B cell (primary cell): ENCODE results near the gene SLC22A15. TPM values are rescaled to one million over a fixed set of nuclear protein-coding genes. Genes with fewer than 3 reads are reported as not detected.

ENCODE experiments used
- ATAC-seq: fragments of 200-7000 bp; cut with Tn5 transposase; one replicate; pipeline ENCODE4 v1.10.0; 2021; ENCODE audit warnings: low read depth, mild to moderate bottlenecking, moderate number of reproducible peaks, moderate library complexity
- CTCF ChIA-PET: fragments of 350-600 bp; sonication (Branson Sonifier 250); formaldehyde crosslinking; loops from one replicate; lab custom pipeline; 2021; ENCODE audit warnings: antibody characterized with exemption, inconsistent platforms; lab: Charles Lee
- POLR2A ChIA-PET: fragments of 350-600 bp; sonication (Branson Sonifier 250); formaldehyde crosslinking; loops from one replicate; lab custom pipeline; 2021; ENCODE audit warnings: antibody characterized with exemption; lab: Charles Lee
- DNase-seq: peaks from one replicate; pipeline ENCODE4 v3.0.0; 2013
- H2AFZ ChIP-seq: 2 replicates; pipeline ENCODE4 v1.6.1; 2012; ENCODE audit warnings: mild to moderate bottlenecking, low read depth, low read length; ENCODE audit not compliant: insufficient read depth, poor library complexity, severe bottlenecking
- H3K27ac ChIP-seq, 2 donors: 1 replicate in 1 of 2; 2 replicates in 1 of 2; pipeline ENCODE4 v1.5.1; 2012 to 2013; ENCODE audit warnings: low read length in 2 of 2, mild to moderate bottlenecking in 2 of 2, moderate library complexity in 1 of 2
- H3K27me3 ChIP-seq, 4 experiments: fragments of 200-600 bp in 1 of 4; sonication (generic) in 1 of 4; replicated peaks in 1 of 4; 1 replicate in 2 of 4; 2 replicates in 2 of 4; pipeline versions ENCODE4 v1.6.1 to v1.7.0; 2013 to 2016; ENCODE audit warnings: low read length in 3 of 4, mild to moderate bottlenecking in 2 of 4, mixed read lengths in 1 of 4, moderate library complexity in 1 of 4; ENCODE audit not compliant: insufficient read depth in 4 of 4, control insufficient read depth in 3 of 4; ENCODE audit errors: control extremely low read depth in 1 of 4
- H3K36me3 ChIP-seq, 2 experiments: replicated peaks in 1 of 2; 1 replicate in 1 of 2; 2 replicates in 1 of 2; pipeline versions ENCODE4 v1.6.1 to v1.7.1; 2013; ENCODE audit warnings: low read length in 1 of 2; ENCODE audit not compliant: insufficient read depth in 2 of 2, control insufficient read depth in 1 of 2; ENCODE audit errors: control extremely low read depth in 1 of 2, extremely low read depth in 1 of 2
- H3K4me1 ChIP-seq, 2 donors: fragments of 200-600 bp in 1 of 2; sonication (generic) in 1 of 2; 1 replicate in 1 of 2; 2 replicates in 1 of 2; pipeline versions ENCODE4 v1.5.1 to v1.6.1; 2013 to 2017; ENCODE audit warnings: low read length in 2 of 2; ENCODE audit not compliant: control insufficient read depth in 2 of 2, insufficient read depth in 2 of 2
- H3K4me2 ChIP-seq: replicated peaks from 2 replicates; pipeline ENCODE3; 2012; ENCODE audit warnings: mild to moderate bottlenecking, low read depth, low read length; ENCODE audit not compliant: poor library complexity, severe bottlenecking
- H3K4me3 ChIP-seq, 5 experiments: fragments of 200-600 bp in 1 of 5; sonication (generic) in 1 of 5; 1 replicate in 3 of 5; 2 replicates in 2 of 5; pipeline versions ENCODE4 v1.5.1 to v1.7.0; 2011 to 2016; ENCODE audit warnings: low read length in 4 of 5, mild to moderate bottlenecking in 4 of 5, low read depth in 2 of 5, control low read depth in 1 of 5, moderate library complexity in 1 of 5; ENCODE audit not compliant: insufficient read depth in 1 of 5; ENCODE audit errors: control extremely low read depth in 1 of 5, extremely low read depth in 1 of 5
- H3K79me2 ChIP-seq: fragments of 200-600 bp; sonication (generic); one replicate; pipeline ENCODE4 v1.6.0; 2016; ENCODE audit warnings: low read length; ENCODE audit not compliant: control insufficient read depth, insufficient read depth
- H3K9ac ChIP-seq: fragments of 200-600 bp; sonication (generic); 2 replicates; pipeline ENCODE4 v1.6.1; 2017; ENCODE audit warnings: mild to moderate bottlenecking, low read length, moderate library complexity
- H3K9me3 ChIP-seq, 3 donors: one replicate each; pipeline versions ENCODE4 v1.6.1 to v1.7.1; 2013; ENCODE audit warnings: low read length in 2 of 3; ENCODE audit not compliant: control insufficient read depth in 2 of 3, insufficient read depth in 1 of 3; ENCODE audit errors: control extremely low read depth in 1 of 3
- H4K20me1 ChIP-seq: 2 replicates; pipeline ENCODE4 v1.6.0; 2012; ENCODE audit warnings: mild to moderate bottlenecking, low read length; ENCODE audit not compliant: insufficient read depth, control insufficient read depth, poor library complexity, severe bottlenecking
- H3K27ac Mint-ChIP-seq: one replicate; pipeline ENCODE4 v1.8.0; 2021; ENCODE audit warnings: mixed read lengths
- H3K27me3 Mint-ChIP-seq: one replicate; pipeline ENCODE4 v1.8.0; 2021; ENCODE audit warnings: mixed read lengths
- H3K4me1 Mint-ChIP-seq: one replicate; pipeline ENCODE4 v1.8.0; 2021; ENCODE audit warnings: mixed read lengths
- H3K4me3 Mint-ChIP-seq: one replicate; pipeline ENCODE4 v1.8.0; 2021; ENCODE audit warnings: mixed read lengths
- H3K9me3 Mint-ChIP-seq: one replicate; pipeline ENCODE4 v1.8.0; 2022; ENCODE audit warnings: mixed read lengths; ENCODE audit not compliant: insufficient read depth
- EZH2 ChIP-seq: IDR thresholded peaks from 2 replicates; pipeline ENCODE4 v1.6.1; 2012; ENCODE audit warnings: borderline replicate concordance, low read depth, mild to moderate bottlenecking, moderate library complexity, low read length; ENCODE audit not compliant: insufficient read depth, poor library complexity, severe bottlenecking
- WGBS: methylation state at CpG from one replicate; pipeline ENCODE4 v1.1.5; 2013; ENCODE audit warnings: missing lambda C conversion rate; ENCODE audit not compliant: insufficient coverage; 5-methylcytosine and 5-hydroxymethylcytosine counted together
- intact Hi-C: fragments of 100-400 bp; cut with micrococcal nuclease; formaldehyde crosslinking; loops from one replicate; pipeline ENCODE4 v1.10.0; 2022
- polyA plus RNA-seq: library from polyadenylated mRNA; depleted of rRNA; stranded (reverse); fragments of >200 nt; gene quantifications from 2 replicates; pipeline ENCODE4 v1.2.3, GENCODE V29; 2012
- total RNA-seq, 2 donors: library from RNA; stranded (reverse); fragments of 120-200 nt in 1 of 2; gene quantifications; 1 replicate in 1 of 2; 2 replicates in 1 of 2; pipeline versions ENCODE4 v1.2.3 to v1.2.4, GENCODE V29; 2013 to 2022
- TF ChIP-seq, protein P1 (sequence below): fragments of 200-600 bp; IDR thresholded peaks from one replicate; pipeline ENCODE4 v1.8.0; 2022; ENCODE audit warnings: antibody characterized with exemption, mild to moderate bottlenecking

SLC22A15 gene
- total and polyA plus RNA-seq, 2 donors (not counting 1 experiment from before 2014, with no cell fraction given): 3.9 to 7.5 TPM

DNA sequence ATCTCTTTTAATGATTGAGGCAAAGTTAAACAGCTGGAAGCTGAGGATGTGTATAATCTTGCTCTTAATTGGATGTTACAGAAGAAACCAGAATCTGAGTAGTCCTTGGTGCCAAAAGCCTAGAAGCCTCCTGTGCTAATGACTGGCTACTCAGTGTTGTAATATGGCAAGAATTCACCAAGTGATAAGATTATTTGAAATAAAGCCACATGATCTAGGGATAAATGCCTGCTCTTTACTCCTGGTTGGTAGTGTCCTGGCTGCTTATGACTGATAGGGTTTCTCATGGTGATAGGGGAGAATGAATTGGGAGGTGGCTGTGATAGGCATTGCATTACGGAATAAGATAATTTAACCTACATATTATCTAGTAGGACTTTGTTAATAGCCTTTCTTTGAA is 121.3 kb downstream of the SLC22A15 start:
- CTCF ChIA-PET: no interaction called here

DNA sequence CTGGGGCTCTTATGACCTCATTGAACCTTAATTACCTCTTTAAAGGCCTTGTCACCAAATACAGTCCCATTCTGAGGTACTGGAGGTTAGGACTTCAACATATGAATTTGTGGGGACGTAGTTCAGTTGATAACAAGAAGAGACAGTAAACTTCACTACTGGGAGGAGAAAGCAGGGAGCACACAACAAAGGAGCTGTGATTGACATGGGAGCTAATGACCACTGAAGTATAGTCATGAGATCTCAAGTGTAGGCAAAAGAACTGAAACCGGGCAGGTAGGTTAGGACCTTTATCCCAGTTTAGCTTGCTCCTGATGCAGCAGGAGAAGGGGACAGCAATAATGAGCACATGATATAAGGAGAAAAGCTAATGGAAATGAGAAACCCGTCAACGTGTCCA is 123.1 kb downstream of the SLC22A15 start:
- no peaks in the 10 kb centered on the region for H4K20me1 ChIP-seq
- Mint-ChIP-seq H3K27ac (no peak overlapping the region), H3K4me1 (no peaks in the 10 kb centered on the region), H3K4me3 (no peak overlapping the region), H3K27me3 (peaks cover 19% of the 10 kb centered on the region), H3K9me3 (peaks cover 4% of the 10 kb centered on the region)
- ChIA-PET CTCF (interaction anchor here (1.0 kb wide), 1 partner anchor 386 kb away, joined by 6 read pairs; no protein-coding TSS in a partner anchor), POLR2A (no interaction called here)
- H2AFZ ChIP-seq: no peak overlapping the region
- no peaks in the 10 kb centered on the region for H3K36me3 ChIP-seq
- no peak for TF ChIP-seq EZH2
- TF ChIP-seq, protein P1, sequence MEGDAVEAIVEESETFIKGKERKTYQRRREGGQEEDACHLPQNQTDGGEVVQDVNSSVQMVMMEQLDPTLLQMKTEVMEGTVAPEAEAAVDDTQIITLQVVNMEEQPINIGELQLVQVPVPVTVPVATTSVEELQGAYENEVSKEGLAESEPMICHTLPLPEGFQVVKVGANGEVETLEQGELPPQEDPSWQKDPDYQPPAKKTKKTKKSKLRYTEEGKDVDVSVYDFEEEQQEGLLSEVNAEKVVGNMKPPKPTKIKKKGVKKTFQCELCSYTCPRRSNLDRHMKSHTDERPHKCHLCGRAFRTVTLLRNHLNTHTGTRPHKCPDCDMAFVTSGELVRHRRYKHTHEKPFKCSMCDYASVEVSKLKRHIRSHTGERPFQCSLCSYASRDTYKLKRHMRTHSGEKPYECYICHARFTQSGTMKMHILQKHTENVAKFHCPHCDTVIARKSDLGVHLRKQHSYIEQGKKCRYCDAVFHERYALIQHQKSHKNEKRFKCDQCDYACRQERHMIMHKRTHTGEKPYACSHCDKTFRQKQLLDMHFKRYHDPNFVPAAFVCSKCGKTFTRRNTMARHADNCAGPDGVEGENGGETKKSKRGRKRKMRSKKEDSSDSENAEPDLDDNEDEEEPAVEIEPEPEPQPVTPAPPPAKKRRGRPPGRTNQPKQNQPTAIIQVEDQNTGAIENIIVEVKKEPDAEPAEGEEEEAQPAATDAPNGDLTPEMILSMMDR: no peak
- H3K79me2 ChIP-seq: no peaks in the 10 kb centered on the region
- H3K4me3 ChIP-seq: no peak overlapping the region
- no peak overlapping the region for H3K9ac ChIP-seq
- H3K9me3 ChIP-seq: peaks cover 0 to 4% (median 3%) of the 10 kb centered on the region in 3 donors
- no peak overlapping the region for H3K4me2 ChIP-seq
- no peaks in the 10 kb centered on the region for H3K27me3 ChIP-seq
- intact Hi-C loops: no loop called here
- H3K27ac ChIP-seq: no peak overlapping the region
- DNase-seq (no peak), ATAC-seq (no peak)
- H3K4me1 ChIP-seq: no peaks in the 10 kb centered on the region
- 88% methylated on average over 3 of the region's 4 CpGs for WGBS

More for the DNA sequence above, 121.3 kb downstream of the SLC22A15 start:
- Mint-ChIP-seq H3K4me3 (no peak overlapping the region), H3K9me3 (peaks cover 4% of the 10 kb centered on the region), H3K27me3 (peaks cover 19% of the 10 kb centered on the region), H3K4me1 (no peaks in the 10 kb centered on the region), H3K27ac (no peak overlapping the region)
- Histone ChIP-seq H3K27me3 (no peaks in the 10 kb centered on the region), H2AFZ (no peak overlapping the region), H4K20me1 (no peaks in the 10 kb centered on the region), H3K27ac (no peak overlapping the region), H3K36me3 (no peaks in the 10 kb centered on the region), H3K4me2 (no peak overlapping the region), H3K4me3 (no peak overlapping the region), H3K79me2 (no peaks in the 10 kb centered on the region), H3K9me3 (peaks cover 0 to 4% (median 3%) of the 10 kb centered on the region in 3 donors), H3K4me1 (no peaks in the 10 kb centered on the region), H3K9ac (no peak overlapping the region)
- TF ChIP-seq EZH2: no peak
- TF ChIP-seq, protein P1: no peak
- WGBS: no CpG with 5 or more reads among the region's 1 CpG
- DNase-seq (no peak), ATAC-seq (no peak)
- intact Hi-C loops: no loop called here
- POLR2A ChIA-PET: no interaction called here
